H9 (cell line): ENCODE data around the gene MEPE. TPM values are rescaled to one million over a fixed set of nuclear protein-coding genes. Genes with fewer than 3 reads are reported as not detected.
A peak's percentile ranks its signal among the peaks of the same experiment; 100 is the strongest.

Experiments used
- DNase-seq: peaks from one replicate; pipeline ENCODE4 v3.0.0-alpha.2; 2017
- H2AFZ ChIP-seq: one replicate; pipeline ENCODE4 v1.6.1; 2013; ENCODE audit warnings: mild to moderate bottlenecking, low read length, control low read depth, moderate library complexity
- H2AK5ac ChIP-seq: 2 replicates; pipeline ENCODE4 v1.6.1; 2013; ENCODE audit warnings: low read length, control low read depth, mixed read lengths; ENCODE audit not compliant: insufficient read length
- H2BK120ac ChIP-seq: one replicate; pipeline ENCODE4 v1.6.1; 2013; ENCODE audit warnings: low read depth, mild to moderate bottlenecking, low read length, control low read depth, inconsistent platforms; ENCODE audit not compliant: poor library complexity, severe bottlenecking
- H2BK12ac ChIP-seq: 2 replicates; pipeline ENCODE4 v1.6.1; 2013; ENCODE audit warnings: low read length, control low read depth, mixed read lengths, low read depth; ENCODE audit not compliant: insufficient read length
- H2BK15ac ChIP-seq: 2 replicates; pipeline ENCODE4 v1.6.1; 2013; ENCODE audit warnings: low read depth, low read length, control low read depth
- H2BK20ac ChIP-seq: one replicate; pipeline ENCODE4 v1.6.1; 2013; ENCODE audit warnings: low read depth, mild to moderate bottlenecking, low read length, control low read depth, inconsistent platforms; ENCODE audit not compliant: poor library complexity, severe bottlenecking
- H2BK5ac ChIP-seq: 2 replicates; pipeline ENCODE4 v1.6.1; 2013; ENCODE audit warnings: low read length, control low read depth, mixed read lengths; ENCODE audit not compliant: insufficient read length
- H3K14ac ChIP-seq: 2 replicates; pipeline ENCODE4 v1.6.1; 2013; ENCODE audit warnings: low read length, control low read depth; ENCODE audit not compliant: insufficient read depth
- H3K18ac ChIP-seq: 2 replicates; pipeline ENCODE4 v1.6.1; 2013; ENCODE audit warnings: low read depth, mild to moderate bottlenecking, mixed read lengths, low read length, control low read depth; ENCODE audit not compliant: insufficient read length
- H3K23ac ChIP-seq: 2 replicates; pipeline ENCODE4 v1.6.1; 2013; ENCODE audit warnings: low read length, control low read depth, mixed read lengths, low read depth; ENCODE audit not compliant: insufficient read length
- H3K23me2 ChIP-seq: 2 replicates; pipeline ENCODE4 v1.6.1; 2013; ENCODE audit warnings: low read depth, mild to moderate bottlenecking, mixed read lengths, low read length, control low read depth; ENCODE audit not compliant: insufficient read length, poor library complexity, severe bottlenecking
- H3K27ac ChIP-seq: 2 replicates; pipeline ENCODE4 v1.5.1; 2013; ENCODE audit warnings: low read length, control low read depth, mixed read lengths, low read depth; ENCODE audit not compliant: insufficient read length
- H3K27me3 ChIP-seq: 2 replicates; pipeline ENCODE4 v1.6.1; 2013; ENCODE audit warnings: low read length, control low read depth, inconsistent platforms; ENCODE audit not compliant: insufficient read depth
- H3K4ac ChIP-seq: 2 replicates; pipeline ENCODE4 v1.6.1; 2013; ENCODE audit warnings: low read depth, mild to moderate bottlenecking, control low read depth, inconsistent platforms, low read length, moderate library complexity
- H3K4me1 ChIP-seq: 2 replicates; pipeline ENCODE4 v1.6.1; 2013; ENCODE audit warnings: low read length, control low read depth, inconsistent platforms; ENCODE audit not compliant: insufficient read depth
- H3K4me2 ChIP-seq: 2 replicates; pipeline ENCODE4 v1.6.1; 2013; ENCODE audit warnings: low read length, control low read depth, mixed read lengths; ENCODE audit not compliant: insufficient read length, insufficient read depth
- H3K56ac ChIP-seq: 2 replicates; pipeline ENCODE4 v1.6.1; 2013; ENCODE audit warnings: low read depth, mild to moderate bottlenecking, mixed read lengths, low read length, control low read depth; ENCODE audit not compliant: insufficient read length
- H3K79me1 ChIP-seq: 2 replicates; pipeline ENCODE4 v1.6.1; 2013; ENCODE audit warnings: low read depth, mild to moderate bottlenecking, moderate library complexity, low read length, control low read depth, inconsistent platforms; ENCODE audit not compliant: insufficient read depth, poor library complexity, severe bottlenecking
- H3K79me2 ChIP-seq: 2 replicates; pipeline ENCODE4 v1.6.1; 2013; ENCODE audit warnings: low read length, control low read depth, inconsistent platforms; ENCODE audit not compliant: insufficient read depth
- H3K9ac ChIP-seq: 2 replicates; pipeline ENCODE4 v1.6.1; 2013; ENCODE audit warnings: low read length, control low read depth, mixed read lengths; ENCODE audit not compliant: insufficient read length; ENCODE audit errors: extremely low read depth
- H3K9me3 ChIP-seq: one replicate; pipeline ENCODE4 v1.6.1; 2013; ENCODE audit warnings: low read depth, low read length, inconsistent platforms; ENCODE audit not compliant: control insufficient read depth
- H3T11ph ChIP-seq: one replicate; pipeline ENCODE4 v1.6.1; 2013; ENCODE audit warnings: mild to moderate bottlenecking, low read length, control low read depth, inconsistent platforms
- H4K20me1 ChIP-seq: one replicate; pipeline ENCODE4 v1.6.1; 2013; ENCODE audit not compliant: control insufficient read depth, insufficient read length, insufficient read depth
- H4K5ac ChIP-seq: 2 replicates; pipeline ENCODE4 v1.6.1; 2013; ENCODE audit warnings: low read depth, mild to moderate bottlenecking, mixed read lengths, low read length, control low read depth; ENCODE audit not compliant: insufficient read length
- H4K8ac ChIP-seq: replicated peaks from 2 replicates; pipeline ENCODE4 v1.6.1; 2013; ENCODE audit warnings: low read length, control low read depth, mixed read lengths, low read depth; ENCODE audit not compliant: insufficient read length
- H4K91ac ChIP-seq: 2 replicates; pipeline ENCODE4 v1.6.1; 2013; ENCODE audit warnings: low read depth, mild to moderate bottlenecking, moderate library complexity, mixed read lengths, low read length, control low read depth; ENCODE audit not compliant: insufficient read length
- H3K27ac Mint-ChIP-seq, 3 experiments: 2 replicates in 2 of 3; 3 replicates in 1 of 3; pipeline ENCODE4 v1.8.0; 2020 to 2021; ENCODE audit warnings: mixed read lengths in 3 of 3, mild to moderate bottlenecking in 1 of 3, moderate library complexity in 1 of 3
- H3K27me3 Mint-ChIP-seq: 2 replicates; pipeline ENCODE4 v1.8.0; 2021; ENCODE audit warnings: low read depth, mild to moderate bottlenecking, moderate library complexity, mixed read lengths
- H3K36me3 Mint-ChIP-seq, 3 experiments: 2 replicates in 2 of 3; 3 replicates in 1 of 3; pipeline ENCODE4 v1.8.0; 2020 to 2021; ENCODE audit warnings: low read depth in 3 of 3, mixed read lengths in 3 of 3; ENCODE audit not compliant: insufficient read depth in 1 of 3
- H3K4me1 Mint-ChIP-seq, 2 experiments: 2 replicates each; pipeline ENCODE4 v1.8.0; 2020; ENCODE audit warnings: mixed read lengths in 2 of 2
- H3K4me3 Mint-ChIP-seq, 2 experiments: 2 replicates in 1 of 2; 3 replicates in 1 of 2; pipeline ENCODE4 v1.8.0; 2020 to 2021; ENCODE audit warnings: mild to moderate bottlenecking in 2 of 2, mixed read lengths in 2 of 2, moderate library complexity in 1 of 2
- H3K9me3 Mint-ChIP-seq, 2 experiments: 2 replicates in 1 of 2; 3 replicates in 1 of 2; pipeline ENCODE4 v1.8.0; 2020; ENCODE audit warnings: mild to moderate bottlenecking in 2 of 2, mixed read lengths in 2 of 2, moderate library complexity in 1 of 2
- CTCF ChIP-seq: fragments of 200-600 bp; sonication (generic); conservative IDR thresholded peaks from 3 replicates; pipeline ENCODE4 v1.8.0; 2021; ENCODE audit warnings: antibody characterized with exemption, mild to moderate bottlenecking
- WGBS: extraction: QIAGEN DNeasy Blood & Tissue Kit; methylation state at CpG from one replicate; pipeline ENCODE4 v1.1.7; 2013; ENCODE audit warnings: missing lambda C conversion rate, low lambda C conversion rate, mixed read lengths; ENCODE audit not compliant: insufficient read length; ENCODE audit errors: extremely low coverage; 5-methylcytosine and 5-hydroxymethylcytosine counted together
- total RNA-seq: library from RNA; stranded (reverse); gene quantifications from 2 replicates; pipeline ENCODE4 v1.2.1, GENCODE V29; 2021

MEPE gene
- total RNA-seq, 1 experiment from 2014 or later: not detected

GRCh38 chr4:87863486-87863885 is 30.7 kb downstream of the MEPE start:
- Mint-ChIP-seq H3K36me3 (peaks cover 4 to 26% (median 10%) of the 10 kb centered on the region in 3 experiments), H3K27me3 (peaks cover 2% of the 10 kb centered on the region), H3K4me3 (no peak overlapping the region), H3K27ac (no peak overlapping the region), H3K9me3 (peaks cover 13 to 16% of the 10 kb centered on the region in 2 experiments), H3K4me1 (peaks cover 35 to 39% of the 10 kb centered on the region in 2 experiments)
- no peak overlapping the region for H3K23ac ChIP-seq
- H2BK12ac ChIP-seq: no peak overlapping the region
- no peak overlapping the region for H3K14ac ChIP-seq
- DNase-seq: peak; percentile 34
- no peak overlapping the region for H2BK120ac ChIP-seq
- no peak overlapping the region for H3T11ph ChIP-seq
- WGBS: no CpG with 5 or more reads among the region's 23 CpGs
- no peaks in the 10 kb centered on the region; the same call in 1 of the 2 replicates for H3K4me1 ChIP-seq
- no peak overlapping the region for H4K5ac ChIP-seq
- no peaks in the 10 kb centered on the region for H3K79me2 ChIP-seq
- H2BK15ac ChIP-seq: no peak overlapping the region
- no peaks in the 10 kb centered on the region for H3K23me2 ChIP-seq
- H4K91ac ChIP-seq: no peak overlapping the region
- TF ChIP-seq CTCF: peak; percentile 21; the same call in 2 of the 3 replicates
- no peak overlapping the region for H2BK5ac ChIP-seq
- H3K56ac ChIP-seq: no peak overlapping the region
- no peak overlapping the region for H3K18ac ChIP-seq
- H3K27me3 ChIP-seq: no peaks in the 10 kb centered on the region
- H3K9ac ChIP-seq: no peak overlapping the region
- no peak overlapping the region for H4K8ac ChIP-seq
- no peak overlapping the region for H2BK20ac ChIP-seq
- no peak overlapping the region for H2AK5ac ChIP-seq
- no peaks in the 10 kb centered on the region for H3K79me1 ChIP-seq
- H4K20me1 ChIP-seq: no peaks in the 10 kb centered on the region
- no peak overlapping the region for H3K4ac ChIP-seq
- H2AFZ ChIP-seq: no peak overlapping the region
- H3K9me3 ChIP-seq: no peaks in the 10 kb centered on the region
- H3K4me2 ChIP-seq: no peak overlapping the region
- no peak overlapping the region for H3K27ac ChIP-seq
